GM23248 (cell line): ENCODE data around the gene UVRAG. TPM values are rescaled to one million over a fixed set of nuclear protein-coding genes. Genes with fewer than 3 reads are reported as not detected.
A peak's percentile ranks its signal among the peaks of the same experiment; 100 is the strongest.
"Not testable (repeated sequence)": the region's sequence is repeated elsewhere in the genome, so short reads cannot be mapped to it uniquely, and the experiment has no call there.

Experiments used
- DNase-seq: peaks from one replicate; pipeline ENCODE4 v3.0.0-alpha.2; 2015
- H2AFZ ChIP-seq: fragments of 200-600 bp; sonication (generic); 2 replicates; pipeline ENCODE4 v1.6.1; 2016; ENCODE audit warnings: antibody characterized with exemption
- H3F3A ChIP-seq: fragments of 200-600 bp; sonication (generic); 2 replicates; pipeline ENCODE4 v1.6.1; 2016; ENCODE audit warnings: mild to moderate bottlenecking, antibody characterized with exemption, mixed run types; ENCODE audit not compliant: insufficient read depth
- H3K27ac ChIP-seq: fragments of 200-600 bp; sonication (generic); 2 replicates; pipeline ENCODE4 v1.5.1; 2016; ENCODE audit warnings: mild to moderate bottlenecking
- H3K27me3 ChIP-seq: fragments of 200-600 bp; sonication (generic); replicated peaks from 2 replicates; pipeline ENCODE4 v1.6.1; 2016; ENCODE audit warnings: mild to moderate bottlenecking; ENCODE audit not compliant: insufficient read depth
- H3K36me3 ChIP-seq: fragments of 200-600 bp; sonication (generic); 2 replicates; pipeline ENCODE4 v1.6.1; 2016; ENCODE audit warnings: low read depth, mild to moderate bottlenecking
- H3K4me1 ChIP-seq: fragments of 200-600 bp; sonication (generic); 2 replicates; pipeline ENCODE4 v1.6.1; 2016; ENCODE audit warnings: mild to moderate bottlenecking; ENCODE audit not compliant: insufficient read depth
- H3K4me2 ChIP-seq: fragments of 200-600 bp; sonication (generic); one replicate; pipeline ENCODE4 v1.6.1; 2016; ENCODE audit warnings: mild to moderate bottlenecking; ENCODE audit not compliant: unreplicated experiment
- H3K4me3 ChIP-seq: fragments of 200-600 bp; sonication (generic); 2 replicates; pipeline ENCODE4 v1.5.1; 2016; ENCODE audit warnings: mild to moderate bottlenecking
- H3K79me2 ChIP-seq: fragments of 200-600 bp; sonication (generic); 2 replicates; pipeline ENCODE4 v1.6.1; 2016; ENCODE audit warnings: mild to moderate bottlenecking; ENCODE audit not compliant: insufficient read depth
- H3K9ac ChIP-seq: fragments of 200-600 bp; sonication (generic); 2 replicates; pipeline ENCODE4 v1.6.1; 2016; ENCODE audit warnings: mild to moderate bottlenecking
- H3K9me2 ChIP-seq: fragments of 200-600 bp; sonication (generic); 2 replicates; pipeline ENCODE4 v1.6.1; 2016; ENCODE audit warnings: mixed run types, mild to moderate bottlenecking, moderate library complexity; ENCODE audit not compliant: insufficient read depth
- H3K9me3 ChIP-seq: fragments of 200-600 bp; sonication (generic); one replicate; pipeline ENCODE4 v1.6.1; 2017; ENCODE audit warnings: low read depth
- H4K20me1 ChIP-seq: fragments of 200-600 bp; sonication (generic); 2 replicates; pipeline ENCODE4 v1.6.0; 2016; ENCODE audit not compliant: insufficient read depth
- EZH2 ChIP-seq: fragments of 200-600 bp; sonication (generic); IDR thresholded peaks from 2 replicates; pipeline ENCODE4 v1.6.1; 2018; ENCODE audit warnings: antibody characterized with exemption, mild to moderate bottlenecking; ENCODE audit not compliant: insufficient read depth, poor library complexity, severe bottlenecking
- EZH2phosphoT487 ChIP-seq: fragments of 200-600 bp; sonication (generic); IDR thresholded peaks from 2 replicates; pipeline ENCODE4 v1.6.1; 2018; ENCODE audit warnings: antibody characterized with exemption, moderate library complexity, mild to moderate bottlenecking, low read depth; ENCODE audit not compliant: insufficient read depth
- WGBS, 2 experiments: methylation state at CpG; one replicate each; pipeline ENCODE4 v1.1.6; 2015 to 2017; ENCODE audit warnings: low lambda C conversion rate in 2 of 2, low coverage in 1 of 2; ENCODE audit errors: missing lambda C conversion rate in 2 of 2; 5-methylcytosine and 5-hydroxymethylcytosine counted together
- in situ Hi-C: fragments of 300-500 bp; cut with MboI; formaldehyde crosslinking; loops from 2 replicates; pipeline ENCODE4 v1.15.0; 2020
- polyA plus RNA-seq: library from polyadenylated mRNA; unstranded; fragments of >200 nt; fragmentation: Nextera tagmentation; extraction: Ambion mirVana; gene quantifications from 2 replicates; pipeline ENCODE4 v1.2.1, GENCODE V29; 2016
- total RNA-seq: library from RNA; depleted of rRNA; stranded (reverse); fragments of >200 nt; shearing (Covaris generic); gene quantifications from 2 replicates; pipeline ENCODE4 v1.2.3, GENCODE V29; 2014

Gene UVRAG
- total and polyA plus RNA-seq, 2 experiments from 2014 or later, result 9.9 to 11.0 TPM

GRCh38 chr11:75925785-75926164 lies 110.8 kb downstream of the UVRAG start:
- H3F3A ChIP-seq, result peaks cover 19% of the 10 kb centered on the region
- H4K20me1 ChIP-seq, result no peaks in the 10 kb centered on the region
- H3K27ac ChIP-seq, result peak overlapping the region; percentile 13; the same call in 1 of the 2 replicates
- H3K9me3 ChIP-seq, result no peaks in the 10 kb centered on the region
- peaks cover 17% of the 10 kb centered on the region; the same call in 1 of the 2 replicates for H3K79me2 ChIP-seq
- H2AFZ ChIP-seq, result no peak overlapping the region
- H3K4me2 ChIP-seq, result peak overlapping the region; percentile 70
- 55 to 69% methylated on average over 1 of the region's 1 CpG for WGBS, 2 experiments
- H3K4me3 ChIP-seq, result no peak overlapping the region
- H3K9ac ChIP-seq, result no peak overlapping the region
- peaks cover 27% of the 10 kb centered on the region for H3K4me1 ChIP-seq
- in situ Hi-C loops, result no loop called here
- TF ChIP-seq EZH2phosphoT487 (no peak), EZH2 (no peak)
- H3K9me2 ChIP-seq, result no peaks in the 10 kb centered on the region
- peak; percentile 49 for DNase-seq
- no peaks in the 10 kb centered on the region for H3K27me3 ChIP-seq
- no peaks in the 10 kb centered on the region for H3K36me3 ChIP-seq

GRCh38 chr11:75929706-75930105 lies 114.7 kb downstream of the UVRAG start:
- Histone ChIP-seq H3K27me3 (no peaks in the 10 kb centered on the region), H3K9me2 (no peaks in the 10 kb centered on the region), H3F3A (peaks cover 17% of the 10 kb centered on the region), H3K4me1 (peaks cover 32% of the 10 kb centered on the region), H2AFZ (no peak overlapping the region), H3K9ac (no peak overlapping the region), H3K4me2 (no peak overlapping the region), H3K27ac (no peak overlapping the region), H3K4me3 (no peak overlapping the region), H3K36me3 (no peaks in the 10 kb centered on the region), H3K9me3 (no peaks in the 10 kb centered on the region), H4K20me1 (no peaks in the 10 kb centered on the region), H3K79me2 (0 out of 2 replicates have a peak, but pooled peaks cover 13% of the 10 kb centered on the region)
- no peak for DNase-seq
- WGBS, 2 experiments, result 98 to 99% methylated on average over 4 of the region's 4 CpGs
- TF ChIP-seq EZH2 (no peak), EZH2phosphoT487 (no peak)
- in situ Hi-C loops, result no loop called here

- H3K4me1 ChIP-seq, result peaks cover 23% of the 10 kb centered on the region
- H3K4me3 ChIP-seq, result no peak overlapping the region
- no peak overlapping the region for H3K4me2 ChIP-seq
- no peaks in the 10 kb centered on the region for H3K27me3 ChIP-seq
- no peak overlapping the region for H3K27ac ChIP-seq
- WGBS, 2 experiments, result 41 to 46% methylated on average over 5 of the region's 5 CpGs
- H3K36me3 ChIP-seq, result no peaks in the 10 kb centered on the region
- H4K20me1 ChIP-seq, result no peaks in the 10 kb centered on the region
- peaks cover 10% of the 10 kb centered on the region for H3F3A ChIP-seq
- H3K9me3 ChIP-seq, result no peaks in the 10 kb centered on the region
- TF ChIP-seq EZH2, result no peak
- TF ChIP-seq EZH2phosphoT487, result no peak
- in situ Hi-C loops, result no loop called here
- DNase-seq, result no peak
- H3K79me2 ChIP-seq, result 0 out of 2 replicates have a peak, but pooled peaks cover 13% of the 10 kb centered on the region
- no peak overlapping the region for H2AFZ ChIP-seq
- H3K9ac ChIP-seq, result no peak overlapping the region
- no peaks in the 10 kb centered on the region for H3K9me2 ChIP-seq
Measured at GRCh38 chr11:75930534-75930933, 115.5 kb downstream of the UVRAG start.

- Histone ChIP-seq H2AFZ (no peak overlapping the region), H3K9me2 (no peaks in the 10 kb centered on the region), H3K36me3 (no peaks in the 10 kb centered on the region), H3K9ac (no peak overlapping the region), H4K20me1 (no peaks in the 10 kb centered on the region), H3K27me3 (no peaks in the 10 kb centered on the region), H3K4me3 (no peak overlapping the region), H3K9me3 (no peaks in the 10 kb centered on the region), H3K4me2 (no peak overlapping the region), H3K79me2 (0 out of 2 replicates have a peak, but pooled peaks cover 13% of the 10 kb centered on the region), H3K27ac (no peak overlapping the region), H3K4me1 (peaks cover 18% of the 10 kb centered on the region), H3F3A (peaks cover 5% of the 10 kb centered on the region)
- 38 to 45% methylated on average over 1 of the region's 1 CpG for WGBS, 2 experiments
- in situ Hi-C loops, result no loop called here
- peak; percentile 69 for DNase-seq
- TF ChIP-seq EZH2 (no peak), EZH2phosphoT487 (no peak)
Measured at GRCh38 chr11:75931124-75931523, 116.1 kb downstream of the UVRAG start.

- in situ Hi-C loops, H3K4me3 ChIP-seq, H3K9me2 ChIP-seq, DNase-seq, H3K4me2 ChIP-seq, H3K36me3 ChIP-seq, H3K9ac ChIP-seq, H4K20me1 ChIP-seq, H3K79me2 ChIP-seq, H3K27me3 ChIP-seq, H3K27ac ChIP-seq, H3K9me3 ChIP-seq, H2AFZ ChIP-seq: not testable (repeated sequence)
- peaks cover 22% of the 10 kb centered on the region for H3K4me1 ChIP-seq
- H3F3A ChIP-seq, result peaks cover 11% of the 10 kb centered on the region; the same call in 1 of the 2 replicates
- 88 to 100% methylated on average over 1 of the region's 1 CpG for WGBS, 2 experiments
Measured at GRCh38 chr11:75933736-75934135, 118.7 kb downstream of the UVRAG start.
